PFSK-1 (cell line): ENCODE data around the gene PP2D1.

Source experiments
- FOXP2 ChIP-seq: optimal IDR thresholded peaks from 2 replicates; pipeline ENCODE3; 2011; ENCODE audit warnings: borderline replicate concordance, control low read depth, inconsistent platforms; ENCODE audit not compliant: insufficient read depth; ENCODE audit errors: extremely low read length, extremely low read depth
- POLR2AphosphoS5 ChIP-seq: IDR thresholded peaks from 2 replicates; pipeline ENCODE4 v1.6.1; 2012; ENCODE audit warnings: low read depth, mild to moderate bottlenecking, control low read depth, low read length, moderate library complexity
- SIN3A ChIP-seq: IDR thresholded peaks from 2 replicates; pipeline ENCODE4 v1.6.1; 2012; ENCODE audit warnings: mild to moderate bottlenecking, low read length, moderate library complexity, borderline replicate concordance; ENCODE audit not compliant: insufficient read depth
- TAF1 ChIP-seq: IDR thresholded peaks from 2 replicates; pipeline ENCODE4 v1.6.1; 2012; ENCODE audit warnings: low read length, control low read depth, borderline replicate concordance; ENCODE audit not compliant: insufficient read depth
- TF ChIP-seq, protein P1 (sequence below), 2 experiments: IDR thresholded peaks; 2 replicates each; pipeline versions ENCODE4 v1.6.1 to v1.8.0; 2011 to 2012; ENCODE audit warnings: low read depth in 2 of 2, low read length in 2 of 2, control low read depth in 1 of 2, inconsistent platforms in 1 of 2, mild to moderate bottlenecking in 1 of 2, moderate library complexity in 1 of 2; ENCODE audit not compliant: insufficient read depth in 1 of 2

Gene PP2D1

DNA sequence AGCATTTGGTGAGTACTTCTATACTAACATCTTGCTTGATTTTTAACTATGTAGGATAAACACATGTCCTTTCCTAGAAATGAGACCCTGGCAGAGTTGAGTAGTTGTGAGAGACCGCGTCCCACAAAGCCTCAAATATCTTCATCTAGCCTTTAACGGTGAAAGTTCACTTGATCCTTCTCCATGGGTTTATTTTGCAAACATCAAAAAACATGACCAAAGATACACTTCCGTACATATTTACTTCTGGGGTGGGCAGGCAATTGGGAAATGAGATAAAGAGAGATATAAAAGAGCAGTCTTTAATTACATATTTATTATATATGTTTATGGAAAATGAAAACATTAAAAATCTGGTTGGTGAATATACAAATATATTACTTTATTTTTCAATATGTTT is 23.0 kb upstream of the PP2D1 start:
- TF ChIP-seq TAF1: no peak

DNA sequence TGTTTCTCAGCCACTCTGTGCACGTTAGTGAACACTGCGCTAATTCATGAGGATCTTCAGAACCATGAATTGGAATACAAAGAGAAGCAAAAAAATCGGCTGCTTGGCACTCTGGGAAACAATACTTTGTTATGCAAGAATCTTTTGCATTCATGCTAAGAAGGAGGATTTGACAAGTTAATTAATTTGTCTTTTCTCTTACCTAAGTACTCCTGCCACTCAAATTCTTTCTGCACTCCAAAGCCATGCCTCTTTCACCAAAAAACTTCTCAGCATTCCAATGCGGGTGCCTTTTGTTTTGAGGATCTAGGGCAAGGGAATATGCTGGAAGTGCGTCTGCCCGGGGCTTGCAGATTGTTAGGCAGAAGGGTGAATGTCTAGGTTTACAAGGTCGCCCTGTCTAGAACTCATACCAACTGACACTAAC is 16.9 kb upstream of the PP2D1 start:
- TF ChIP-seq, protein P1, sequence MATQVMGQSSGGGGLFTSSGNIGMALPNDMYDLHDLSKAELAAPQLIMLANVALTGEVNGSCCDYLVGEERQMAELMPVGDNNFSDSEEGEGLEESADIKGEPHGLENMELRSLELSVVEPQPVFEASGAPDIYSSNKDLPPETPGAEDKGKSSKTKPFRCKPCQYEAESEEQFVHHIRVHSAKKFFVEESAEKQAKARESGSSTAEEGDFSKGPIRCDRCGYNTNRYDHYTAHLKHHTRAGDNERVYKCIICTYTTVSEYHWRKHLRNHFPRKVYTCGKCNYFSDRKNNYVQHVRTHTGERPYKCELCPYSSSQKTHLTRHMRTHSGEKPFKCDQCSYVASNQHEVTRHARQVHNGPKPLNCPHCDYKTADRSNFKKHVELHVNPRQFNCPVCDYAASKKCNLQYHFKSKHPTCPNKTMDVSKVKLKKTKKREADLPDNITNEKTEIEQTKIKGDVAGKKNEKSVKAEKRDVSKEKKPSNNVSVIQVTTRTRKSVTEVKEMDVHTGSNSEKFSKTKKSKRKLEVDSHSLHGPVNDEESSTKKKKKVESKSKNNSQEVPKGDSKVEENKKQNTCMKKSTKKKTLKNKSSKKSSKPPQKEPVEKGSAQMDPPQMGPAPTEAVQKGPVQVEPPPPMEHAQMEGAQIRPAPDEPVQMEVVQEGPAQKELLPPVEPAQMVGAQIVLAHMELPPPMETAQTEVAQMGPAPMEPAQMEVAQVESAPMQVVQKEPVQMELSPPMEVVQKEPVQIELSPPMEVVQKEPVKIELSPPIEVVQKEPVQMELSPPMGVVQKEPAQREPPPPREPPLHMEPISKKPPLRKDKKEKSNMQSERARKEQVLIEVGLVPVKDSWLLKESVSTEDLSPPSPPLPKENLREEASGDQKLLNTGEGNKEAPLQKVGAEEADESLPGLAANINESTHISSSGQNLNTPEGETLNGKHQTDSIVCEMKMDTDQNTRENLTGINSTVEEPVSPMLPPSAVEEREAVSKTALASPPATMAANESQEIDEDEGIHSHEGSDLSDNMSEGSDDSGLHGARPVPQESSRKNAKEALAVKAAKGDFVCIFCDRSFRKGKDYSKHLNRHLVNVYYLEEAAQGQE (IDR thresholded peaks at IDR 0.05; ENCODE audit: insufficient read depth in 1 of 2, low read depth in 2 of 2, low read length in 2 of 2): no peak
- TF ChIP-seq POLR2AphosphoS5: no peak
- TF ChIP-seq TAF1: no peak
- TF ChIP-seq FOXP2: no peak
- TF ChIP-seq SIN3A: no peak

DNA sequence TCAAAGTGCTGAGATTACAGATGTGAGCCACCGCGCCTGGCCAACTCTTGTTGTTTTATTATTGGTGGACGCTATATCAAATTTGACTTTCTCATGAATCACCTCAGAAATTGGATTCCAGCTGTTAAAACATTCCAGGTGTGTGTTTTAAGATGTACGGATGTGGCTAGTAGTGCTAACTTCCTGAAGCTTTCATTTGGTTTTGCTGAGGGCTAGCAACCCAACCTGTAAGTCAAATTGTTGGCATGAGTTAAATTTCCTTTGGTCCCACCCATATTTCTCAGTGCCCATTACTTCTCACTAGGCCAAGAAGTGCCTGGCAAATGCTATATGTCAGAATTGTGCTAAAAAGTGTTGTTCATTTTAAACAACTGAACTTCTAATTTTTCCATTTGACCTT is 15.1 kb upstream of the PP2D1 start:
- no peak for TF ChIP-seq FOXP2
- TF ChIP-seq SIN3A: no peak
- no peak for TF ChIP-seq POLR2AphosphoS5
- TF ChIP-seq TAF1: no peak

DNA sequence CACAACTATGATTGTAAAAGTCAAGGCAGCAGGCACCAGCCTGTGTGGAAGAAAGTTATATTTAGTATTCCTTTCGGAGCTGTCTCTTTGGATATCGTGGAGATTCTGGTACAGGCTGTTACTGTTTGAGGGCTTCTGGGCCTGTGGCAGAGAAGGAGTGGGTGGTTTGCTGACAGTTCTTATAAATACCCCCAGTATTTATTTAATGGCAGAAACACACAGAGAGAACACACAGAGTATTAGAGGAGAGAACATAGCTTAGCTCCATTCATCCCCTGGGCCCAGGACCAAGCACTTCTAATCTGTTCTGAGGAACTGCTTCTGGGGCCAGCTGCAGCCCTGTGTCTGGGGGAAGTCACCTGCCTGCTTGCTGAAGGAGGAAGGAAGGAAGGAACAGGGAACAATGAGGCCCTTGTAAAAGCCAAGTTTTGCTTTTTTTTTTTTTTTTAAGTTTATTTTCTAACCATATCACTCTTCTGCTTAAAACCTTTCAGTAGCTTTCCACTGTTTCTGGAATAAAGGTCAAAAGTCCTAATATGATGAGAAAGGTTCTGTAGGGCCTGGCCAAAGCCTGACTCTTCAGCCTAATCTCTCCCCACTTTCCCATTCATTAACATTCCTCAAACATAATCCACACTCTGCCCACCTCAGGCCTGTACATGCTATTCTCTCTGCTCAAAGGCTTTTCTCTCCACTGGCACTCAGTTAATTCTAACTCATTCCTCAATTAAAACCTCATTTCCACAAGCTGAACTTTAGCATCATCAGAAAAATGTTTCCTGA is 11.8 kb upstream of the PP2D1 start:
- TF ChIP-seq SIN3A (no peak), FOXP2 (no peak), POLR2AphosphoS5 (no peak), TAF1 (no peak)
- TF ChIP-seq, protein P1 (IDR thresholded peaks at IDR 0.05; ENCODE audit: insufficient read depth in 1 of 2, low read depth in 2 of 2, low read length in 2 of 2): no peak

DNA sequence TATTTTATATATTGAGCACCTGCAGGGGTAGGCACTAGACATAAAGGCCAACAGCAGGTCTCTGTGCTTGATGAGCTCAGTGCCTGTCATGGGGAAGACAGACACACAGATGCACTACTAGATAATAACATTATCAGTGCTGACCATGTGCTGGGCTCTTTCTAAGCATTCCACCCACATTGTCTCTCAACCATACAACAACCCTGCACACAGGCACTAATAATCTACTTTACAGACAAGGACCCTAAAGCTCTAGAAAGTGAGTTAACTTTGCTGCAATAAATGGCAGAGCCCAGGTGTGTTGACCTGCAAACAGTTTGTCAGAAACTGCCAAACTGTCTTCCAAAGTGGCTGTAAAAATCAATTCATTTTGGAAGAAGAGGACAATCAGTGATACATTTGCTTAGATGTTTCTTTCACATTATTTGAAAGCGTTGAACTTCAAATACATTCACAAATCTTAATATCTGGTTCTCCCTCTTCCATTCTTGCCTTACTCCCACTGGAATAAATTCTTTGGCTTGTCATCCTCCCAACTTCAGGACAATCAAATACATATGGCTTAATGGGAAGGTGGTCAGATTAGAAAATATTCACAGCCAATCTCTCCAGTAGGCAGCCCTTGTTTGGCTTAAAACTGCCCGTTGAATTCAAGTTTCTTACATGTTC is 11.0 kb upstream of the PP2D1 start:
- TF ChIP-seq TAF1 (no peak), POLR2AphosphoS5 (no peak), SIN3A (no peak), FOXP2 (no peak)
- TF ChIP-seq, protein P1 (IDR thresholded peaks at IDR 0.05; ENCODE audit: insufficient read depth in 1 of 2, low read depth in 2 of 2, low read length in 2 of 2): no peak

DNA sequence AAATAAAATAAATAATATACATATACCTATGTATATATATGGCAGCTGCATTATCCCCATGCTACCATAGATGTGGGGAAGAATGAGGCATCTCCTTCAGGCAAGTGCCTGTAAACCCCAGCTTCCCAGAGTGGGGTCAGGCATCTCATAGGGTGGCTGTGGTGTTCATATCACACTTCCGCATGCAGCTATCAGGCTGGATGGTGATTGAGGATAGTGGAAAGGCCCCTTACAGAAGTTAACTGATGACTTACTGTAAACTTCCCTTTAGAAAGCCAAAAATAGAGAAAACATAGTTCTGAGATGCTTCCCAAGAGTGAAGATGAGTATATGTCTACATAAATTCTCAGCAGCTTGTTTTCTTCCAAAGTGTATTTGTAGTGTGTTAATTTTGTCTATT is 3.5 kb upstream of the PP2D1 start:
- TF ChIP-seq POLR2AphosphoS5 (no peak), FOXP2 (no peak), TAF1 (no peak), SIN3A (no peak)
- TF ChIP-seq, protein P1 (IDR thresholded peaks at IDR 0.05; ENCODE audit: insufficient read depth in 1 of 2, low read depth in 2 of 2, low read length in 2 of 2): no peak
